Measurements from ENCODE around the gene OR1I1.
A peak's percentile ranks its signal among the peaks of the same experiment; 100 is the strongest.
"Not testable (repeated sequence)": the region's sequence is repeated elsewhere in the genome, so short reads cannot be mapped to it uniquely, and the experiment has no call there.

The OR1I1 gene

GRCh38 chr19:15096223-15096622 lies 14.2 kb downstream of the OR1I1 start:
- no peak for TF ChIP-seq CTCF (IDR thresholded peaks at IDR 0.05; ENCODE audit: control extremely low read depth, extremely low read depth, low read depth, missing control alignments)
- ChIA-PET CTCF (interaction anchor here (1.1 kb wide), 1 partner anchor 12 kb away, joined by 3 read pairs; no protein-coding TSS in a partner anchor), POLR2A (no interaction called here)
- no peak for DNase-seq (ENCODE audit: extremely low spot score)

GRCh38 chr19:15097980-15098379 lies 16.0 kb downstream of the OR1I1 start:
- POLR2A ChIA-PET; DNase-seq (ENCODE audit: extremely low spot score); CTCF ChIA-PET: not testable (repeated sequence)

GRCh38 chr19:15098460-15098859 lies 16.4 kb downstream of the OR1I1 start:
- TF ChIP-seq CTCF (IDR thresholded peaks at IDR 0.05; ENCODE audit: control extremely low read depth, extremely low read depth, low read depth, missing control alignments), result no peak
- DNase-seq (ENCODE audit: extremely low spot score), result no peak
- ChIA-PET CTCF (no interaction called here), POLR2A (no interaction called here)

GRCh38 chr19:15099017-15099582 lies 17.1 kb downstream of the OR1I1 start:
- TF ChIP-seq CTCF (IDR thresholded peaks at IDR 0.05; ENCODE audit: control extremely low read depth, extremely low read depth, low read depth, missing control alignments), result no peak
- CTCF ChIA-PET, result interaction anchor here (4.9 kb wide), 1 partner anchor 51 kb away, joined by 33 read pairs; no protein-coding TSS in a partner anchor
- POLR2A ChIA-PET, result no interaction called here
- no peak for DNase-seq (ENCODE audit: extremely low spot score)

- CTCF ChIA-PET, result interaction anchor here (0.8 to 4.9 kb wide), 23 partner anchors 9 to 454 kb away, joined by 3 to 42 read pairs (median 5); a partner anchor contains a TSS
- TF ChIP-seq CTCF (IDR thresholded peaks at IDR 0.05; ENCODE audit: control extremely low read depth, extremely low read depth, low read depth, missing control alignments), result peak; percentile 52
- DNase-seq (ENCODE audit: extremely low spot score), result no peak
- POLR2A ChIA-PET, result no interaction called here
Observed at GRCh38 chr19:15101479-15102082, 19.6 kb downstream of the OR1I1 start.

- no peak for DNase-seq (ENCODE audit: extremely low spot score)
- POLR2A ChIA-PET, result no interaction called here
- CTCF ChIA-PET, result interaction anchor here (1.5 to 4.9 kb wide), 3 partner anchors 12 to 46 kb away, joined by 5 to 42 read pairs (median 33); no protein-coding TSS in a partner anchor
Observed at GRCh38 chr19:15104003-15104402, 22.0 kb downstream of the OR1I1 start.

More at GRCh38 chr19:15104003-15104402, 22.0 kb downstream of the OR1I1 start:
- no peak for TF ChIP-seq CTCF (IDR thresholded peaks at IDR 0.05; ENCODE audit: control extremely low read depth, extremely low read depth, low read depth, missing control alignments)

Measured in GM10248 (cell line).